HS-5 (cell line): ENCODE results near the gene PFKFB2.

ENCODE experiments used
- DNase-seq: peaks from one replicate; pipeline ENCODE4 v3.0.0-alpha.2; 2012; ENCODE audit warnings: low read depth

The PFKFB2 gene

GRCh38 chr1:207021876-207022596, 31.0 kb upstream of the PFKFB2 start:
- DNase-seq = no peak

- no peak for DNase-seq
These were observed 29.9 kb upstream of the PFKFB2 start for GRCh38 chr1:207022996-207023679.

- no peak for DNase-seq
These were observed 28.6 kb upstream of the PFKFB2 start for GRCh38 chr1:207024202-207025145.

- no peak for DNase-seq
These were observed 27.8 kb upstream of the PFKFB2 start for GRCh38 chr1:207025146-207025880.

GRCh38 chr1:207026104-207026534, 27.0 kb upstream of the PFKFB2 start:
- no peak for DNase-seq

- no peak for DNase-seq
These were observed 25.8 kb upstream of the PFKFB2 start for GRCh38 chr1:207027206-207027777.

- DNase-seq = no peak
These were observed 25.2 kb upstream of the PFKFB2 start for GRCh38 chr1:207027921-207028320.

GRCh38 chr1:207028884-207029650, 24.0 kb upstream of the PFKFB2 start:
- DNase-seq = no peak

- DNase-seq = no peak
These were observed 23.2 kb upstream of the PFKFB2 start for GRCh38 chr1:207029701-207030521.

- no peak for DNase-seq
These were observed 22.5 kb upstream of the PFKFB2 start for GRCh38 chr1:207030522-207031009.

GRCh38 chr1:207031016-207031415, 22.1 kb upstream of the PFKFB2 start:
- DNase-seq = no peak

GRCh38 chr1:207031632-207032264, 21.3 kb upstream of the PFKFB2 start:
- DNase-seq = no peak

- DNase-seq = no peak
These were observed 20.5 kb upstream of the PFKFB2 start, which contains the start of gene C1orf116 for GRCh38 chr1:207032528-207033017. C1orf116 (minus strand) TSS chr1:207032756; CDS start chr1:207027598, 5,158 bp downstream.

GRCh38 chr1:207033302-207033701, 19.8 kb upstream of the PFKFB2 start:
- no peak for DNase-seq

- DNase-seq = no peak
These were observed 18.9 kb upstream of the PFKFB2 start for GRCh38 chr1:207034208-207034607.

GRCh38 chr1:207034998-207035397, 18.1 kb upstream of the PFKFB2 start:
- DNase-seq = peak; percentile 86

- DNase-seq = no peak
These were observed 17.1 kb upstream of the PFKFB2 start for GRCh38 chr1:207035877-207036551.

GRCh38 chr1:207036865-207037264, 16.2 kb upstream of the PFKFB2 start:
- DNase-seq = no peak
